HEK293 (cell line): ENCODE data around the gene SLC13A3.

Experiments
- CTCF ChIA-PET: fragments of 350-600 bp; formaldehyde crosslinking; extraction: SDS; loops from one replicate; lab custom pipeline; 2021; ENCODE audit warnings: antibody characterized with exemption; lab: Yijun Ruan, JAX
- POLR2A ChIA-PET: fragments of 300-600 bp; formaldehyde crosslinking; extraction: SDS; loops from one replicate; lab custom pipeline; 2020; ENCODE audit warnings: antibody characterized with exemption, inconsistent platforms; lab: Yijun Ruan, JAX
- H3K27ac ChIP-seq: fragments of 200-500 bp; sonication (Bioruptor generic); 2 replicates; pipeline ENCODE4 v1.5.1; 2014; ENCODE audit warnings: low read depth, low read length, control low read depth, inconsistent platforms; ENCODE audit errors: extremely low read depth
- H3K36me3 ChIP-seq, 2 experiments: fragments of 200-500 bp in 1 of 2; sonication (Bioruptor generic) in 1 of 2; 1 replicate in 1 of 2; 2 replicates in 1 of 2; pipeline ENCODE4 v1.5.1; 2014 to 2017; ENCODE audit warnings: inconsistent platforms in 2 of 2, low read length in 2 of 2; ENCODE audit not compliant: control insufficient read depth in 2 of 2, insufficient read depth in 1 of 2
- H3K4me1 ChIP-seq: fragments of 200-500 bp; sonication (Bioruptor generic); 2 replicates; pipeline ENCODE4 v1.5.1; 2014; ENCODE audit warnings: mild to moderate bottlenecking, low read length, inconsistent platforms; ENCODE audit not compliant: control insufficient read depth, insufficient read depth
- H3K4me3 ChIP-seq: 2 replicates; pipeline ENCODE4 v1.5.1; 2011; ENCODE audit warnings: low read depth, mild to moderate bottlenecking, control low read depth, low read length, moderate library complexity
- H3K9me3 ChIP-seq: fragments of 200-500 bp; sonication (Bioruptor generic); 2 replicates; pipeline ENCODE4 v1.5.1; 2014; ENCODE audit warnings: low read depth, low read length, inconsistent platforms; ENCODE audit not compliant: control insufficient read depth, insufficient read depth
- HOXD13 ChIP-seq: sonication (generic); formaldehyde crosslinking; IDR thresholded peaks from 2 replicates; pipeline ENCODE4 v1.8.0; 2022; ENCODE audit warnings: missing genetic modification reagents, borderline replicate concordance
- KLF1 ChIP-seq: fragments of 450-650 bp; formaldehyde crosslinking; IDR thresholded peaks from 2 replicates; pipeline ENCODE4 v1.5.1; 2016; ENCODE audit warnings: missing biosample characterization, missing genetic modification characterization
- KLF10 ChIP-seq: fragments of 450-650 bp; IDR thresholded peaks from 2 replicates; pipeline ENCODE4 v1.5.1; 2018; ENCODE audit warnings: missing biosample characterization, mild to moderate bottlenecking, missing genetic modification characterization
- KLF16 ChIP-seq: fragments of 450-650 bp; formaldehyde crosslinking; IDR thresholded peaks from 2 replicates; pipeline ENCODE4 v1.5.1; 2017; ENCODE audit warnings: missing biosample characterization, missing genetic modification characterization
- KLF17 ChIP-seq: fragments of 450-650 bp; formaldehyde crosslinking; IDR thresholded peaks from 2 replicates; pipeline ENCODE4 v1.5.1; 2016; ENCODE audit warnings: missing biosample characterization, missing genetic modification characterization
- KLF7 ChIP-seq: fragments of 450-650 bp; formaldehyde crosslinking; IDR thresholded peaks from 2 replicates; pipeline ENCODE4 v1.5.1; 2016; ENCODE audit warnings: missing biosample characterization, missing genetic modification characterization, borderline replicate concordance
- MEIS1 ChIP-seq: sonication (generic); formaldehyde crosslinking; IDR thresholded peaks from 2 replicates; pipeline ENCODE4 v1.8.1; 2022; ENCODE audit warnings: missing genetic modification reagents, mild to moderate bottlenecking, borderline replicate concordance
- SCRT2 ChIP-seq: fragments of 450-650 bp; formaldehyde crosslinking; IDR thresholded peaks from 2 replicates; pipeline ENCODE4 v1.5.1; 2016; ENCODE audit warnings: missing biosample characterization, missing genetic modification characterization
- ZBTB21 ChIP-seq: fragments of 450-650 bp; formaldehyde crosslinking; IDR thresholded peaks from 2 replicates; pipeline ENCODE4 v1.5.1; 2017; ENCODE audit warnings: missing biosample characterization, missing genetic modification characterization
- ZEB2 ChIP-seq: fragments of 450-650 bp; formaldehyde crosslinking; IDR thresholded peaks from 2 replicates; pipeline ENCODE4 v1.5.1; 2016; ENCODE audit warnings: missing biosample characterization, missing genetic modification characterization
- ZNF114 ChIP-seq: fragments of 450-650 bp; formaldehyde crosslinking; IDR thresholded peaks from 2 replicates; pipeline ENCODE4 v1.5.0; 2017; ENCODE audit warnings: missing biosample characterization, missing genetic modification characterization
- ZNF132 ChIP-seq: fragments of 450-650 bp; formaldehyde crosslinking; IDR thresholded peaks from 2 replicates; pipeline ENCODE4 v1.5.1; 2017; ENCODE audit warnings: missing biosample characterization, missing genetic modification characterization, borderline replicate concordance
- ZNF157 ChIP-seq: fragments of 450-650 bp; formaldehyde crosslinking; IDR thresholded peaks from 2 replicates; pipeline ENCODE4 v1.5.1; 2016; ENCODE audit warnings: missing biosample characterization, missing genetic modification characterization
- ZNF248 ChIP-seq: fragments of 450-650 bp; formaldehyde crosslinking; IDR thresholded peaks from 2 replicates; pipeline ENCODE4 v1.5.1; 2017; ENCODE audit warnings: missing biosample characterization, missing genetic modification characterization
- ZNF274 ChIP-seq, 2 experiments: fragments of 200-500 bp in 1 of 2; fragments of 450-650 bp in 1 of 2; sonication (Bioruptor generic) in 1 of 2; formaldehyde crosslinking in 1 of 2; IDR thresholded peaks; 2 replicates each; pipeline versions ENCODE4 v1.5.1 to v1.6.1; 2014 to 2016; ENCODE audit warnings: borderline replicate concordance in 1 of 2, inconsistent platforms in 1 of 2, low read length in 1 of 2, missing biosample characterization in 1 of 2, missing genetic modification characterization in 1 of 2
- ZNF391 ChIP-seq: fragments of 450-650 bp; formaldehyde crosslinking; IDR thresholded peaks from 2 replicates; pipeline ENCODE4 v1.5.1; 2016; ENCODE audit warnings: low read depth, missing biosample characterization, missing genetic modification characterization, borderline replicate concordance
- ZNF394 ChIP-seq: fragments of 450-650 bp; formaldehyde crosslinking; IDR thresholded peaks from 2 replicates; pipeline ENCODE4 v1.5.1; 2016; ENCODE audit warnings: missing biosample characterization, missing genetic modification characterization, mild to moderate bottlenecking, moderate library complexity, borderline replicate concordance
- ZNF433 ChIP-seq: fragments of 450-650 bp; formaldehyde crosslinking; IDR thresholded peaks from 2 replicates; pipeline ENCODE4 v1.5.1; 2016; ENCODE audit warnings: missing biosample characterization, missing genetic modification characterization, low read depth
- ZNF560 ChIP-seq: fragments of 450-650 bp; formaldehyde crosslinking; IDR thresholded peaks from 2 replicates; pipeline ENCODE4 v1.5.1; 2017; ENCODE audit warnings: missing biosample characterization, missing genetic modification characterization, borderline replicate concordance
- ZNF596 ChIP-seq: fragments of 450-650 bp; IDR thresholded peaks from 2 replicates; pipeline ENCODE4 v1.5.0; 2018; ENCODE audit warnings: missing biosample characterization, mild to moderate bottlenecking, missing genetic modification characterization, moderate library complexity
- ZNF658 ChIP-seq: fragments of 450-650 bp; formaldehyde crosslinking; IDR thresholded peaks from 2 replicates; pipeline ENCODE4; 2016; ENCODE audit warnings: missing biosample characterization, missing genetic modification characterization
- ZNF664 ChIP-seq: fragments of 450-650 bp; formaldehyde crosslinking; IDR thresholded peaks from 2 replicates; pipeline ENCODE4 v1.5.1; 2016; ENCODE audit warnings: missing biosample characterization, missing genetic modification characterization
- ZNF677 ChIP-seq: fragments of 450-650 bp; IDR thresholded peaks from 2 replicates; pipeline ENCODE4 v1.5.0; 2018; ENCODE audit warnings: missing biosample characterization, mild to moderate bottlenecking, missing genetic modification characterization, moderate library complexity
- ZNF76 ChIP-seq: fragments of 450-650 bp; formaldehyde crosslinking; IDR thresholded peaks from 2 replicates; pipeline ENCODE4; 2016; ENCODE audit warnings: low read depth, missing biosample characterization, missing genetic modification characterization, borderline replicate concordance
- ZNF843 ChIP-seq: fragments of 450-650 bp; formaldehyde crosslinking; IDR thresholded peaks from 2 replicates; pipeline ENCODE4 v1.5.1; 2016; ENCODE audit warnings: missing biosample characterization, missing genetic modification characterization
- TF ChIP-seq, protein P1 (sequence below): IDR thresholded peaks from 2 replicates; pipeline ENCODE4 v1.6.1; 2011; ENCODE audit warnings: mild to moderate bottlenecking, low read depth, low read length, borderline replicate concordance
- TF ChIP-seq, protein P2 (sequence below): fragments of 450-650 bp; formaldehyde crosslinking; IDR thresholded peaks from 2 replicates; pipeline ENCODE4 v1.5.1; 2016; ENCODE audit warnings: missing biosample characterization, missing genetic modification characterization

The SLC13A3 gene

GRCh38 chr20:46622165-46622564, 29.1 kb downstream of the SLC13A3 start:
- Histone ChIP-seq H3K9me3 (no peaks in the 10 kb centered on the region), H3K27ac (no peak overlapping the region), H3K4me3 (no peak overlapping the region), H3K36me3 (no peaks in the 10 kb centered on the region), H3K4me1 (no peaks in the 10 kb centered on the region)
- CTCF ChIA-PET = no interaction called here
- TF ChIP-seq SCRT2 (tag by site-specific recombination) (peak; percentile 80), ZNF394 (tag by site-specific recombination) (no peak)
- POLR2A ChIA-PET = no interaction called here

- ChIA-PET POLR2A (no interaction called here), CTCF (interaction anchor here (0.7 kb wide), 1 partner anchor 245 kb away, joined by 3 read pairs; no protein-coding TSS in a partner anchor)
- Histone ChIP-seq H3K36me3 (no peaks in the 10 kb centered on the region), H3K9me3 (no peaks in the 10 kb centered on the region), H3K4me3 (no peak overlapping the region), H3K27ac (no peak overlapping the region), H3K4me1 (no peaks in the 10 kb centered on the region)
- no peak for TF ChIP-seq KLF1 (tag by site-specific recombination)
- TF ChIP-seq, protein P1, sequence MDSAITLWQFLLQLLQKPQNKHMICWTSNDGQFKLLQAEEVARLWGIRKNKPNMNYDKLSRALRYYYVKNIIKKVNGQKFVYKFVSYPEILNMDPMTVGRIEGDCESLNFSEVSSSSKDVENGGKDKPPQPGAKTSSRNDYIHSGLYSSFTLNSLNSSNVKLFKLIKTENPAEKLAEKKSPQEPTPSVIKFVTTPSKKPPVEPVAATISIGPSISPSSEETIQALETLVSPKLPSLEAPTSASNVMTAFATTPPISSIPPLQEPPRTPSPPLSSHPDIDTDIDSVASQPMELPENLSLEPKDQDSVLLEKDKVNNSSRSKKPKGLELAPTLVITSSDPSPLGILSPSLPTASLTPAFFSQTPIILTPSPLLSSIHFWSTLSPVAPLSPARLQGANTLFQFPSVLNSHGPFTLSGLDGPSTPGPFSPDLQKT = no peak
- no peak for TF ChIP-seq ZNF114 (tag by site-specific recombination)
- no peak for TF ChIP-seq ZNF677 (tag by site-specific recombination)
- TF ChIP-seq KLF7 (tag by site-specific recombination) = no peak
- no peak for TF ChIP-seq ZNF132 (tag by site-specific recombination)
- no peak for TF ChIP-seq ZNF391 (tag by site-specific recombination)
- TF ChIP-seq ZNF248 = no peak
- TF ChIP-seq ZNF843 = no peak
- no peak for TF ChIP-seq ZEB2 (tag by site-specific recombination)
- no peak for TF ChIP-seq HOXD13 (CRISPR knock-in tag)
- no peak for TF ChIP-seq KLF10 (tag by site-specific recombination)
- TF ChIP-seq MEIS1 (CRISPR knock-in tag) = no peak
- no peak for TF ChIP-seq KLF16 (tag by site-specific recombination)
Measured at GRCh38 chr20:46621492-46621891, 29.8 kb downstream of the SLC13A3 start.

GRCh38 chr20:46619445-46619844, 31.8 kb downstream of the SLC13A3 start:
- Histone ChIP-seq H3K36me3 (no peaks in the 10 kb centered on the region), H3K9me3 (no peaks in the 10 kb centered on the region), H3K27ac (no peak overlapping the region), H3K4me1 (no peaks in the 10 kb centered on the region), H3K4me3 (no peak overlapping the region)
- ChIA-PET CTCF (no interaction called here), POLR2A (no interaction called here)
- TF ChIP-seq ZNF596 (tag by site-specific recombination) = no peak
- TF ChIP-seq ZNF433 (tag by site-specific recombination) = no peak
- no peak for TF ChIP-seq ZBTB21 (tag by site-specific recombination)
- no peak for TF ChIP-seq ZNF274 (IDR thresholded peaks at IDR 0.05; ENCODE audit: low read length)
- TF ChIP-seq ZNF274 (tag by site-specific recombination; IDR thresholded peaks at IDR 0.05; ENCODE audit: borderline replicate concordance) = no peak
- TF ChIP-seq KLF17 (tag by site-specific recombination) = no peak
- TF ChIP-seq, protein P2, sequence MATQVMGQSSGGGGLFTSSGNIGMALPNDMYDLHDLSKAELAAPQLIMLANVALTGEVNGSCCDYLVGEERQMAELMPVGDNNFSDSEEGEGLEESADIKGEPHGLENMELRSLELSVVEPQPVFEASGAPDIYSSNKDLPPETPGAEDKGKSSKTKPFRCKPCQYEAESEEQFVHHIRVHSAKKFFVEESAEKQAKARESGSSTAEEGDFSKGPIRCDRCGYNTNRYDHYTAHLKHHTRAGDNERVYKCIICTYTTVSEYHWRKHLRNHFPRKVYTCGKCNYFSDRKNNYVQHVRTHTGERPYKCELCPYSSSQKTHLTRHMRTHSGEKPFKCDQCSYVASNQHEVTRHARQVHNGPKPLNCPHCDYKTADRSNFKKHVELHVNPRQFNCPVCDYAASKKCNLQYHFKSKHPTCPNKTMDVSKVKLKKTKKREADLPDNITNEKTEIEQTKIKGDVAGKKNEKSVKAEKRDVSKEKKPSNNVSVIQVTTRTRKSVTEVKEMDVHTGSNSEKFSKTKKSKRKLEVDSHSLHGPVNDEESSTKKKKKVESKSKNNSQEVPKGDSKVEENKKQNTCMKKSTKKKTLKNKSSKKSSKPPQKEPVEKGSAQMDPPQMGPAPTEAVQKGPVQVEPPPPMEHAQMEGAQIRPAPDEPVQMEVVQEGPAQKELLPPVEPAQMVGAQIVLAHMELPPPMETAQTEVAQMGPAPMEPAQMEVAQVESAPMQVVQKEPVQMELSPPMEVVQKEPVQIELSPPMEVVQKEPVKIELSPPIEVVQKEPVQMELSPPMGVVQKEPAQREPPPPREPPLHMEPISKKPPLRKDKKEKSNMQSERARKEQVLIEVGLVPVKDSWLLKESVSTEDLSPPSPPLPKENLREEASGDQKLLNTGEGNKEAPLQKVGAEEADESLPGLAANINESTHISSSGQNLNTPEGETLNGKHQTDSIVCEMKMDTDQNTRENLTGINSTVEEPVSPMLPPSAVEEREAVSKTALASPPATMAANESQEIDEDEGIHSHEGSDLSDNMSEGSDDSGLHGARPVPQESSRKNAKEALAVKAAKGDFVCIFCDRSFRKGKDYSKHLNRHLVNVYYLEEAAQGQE (tag by site-specific recombination) = no peak
- no peak for TF ChIP-seq ZNF76
- TF ChIP-seq ZNF658 (tag by site-specific recombination) = no peak
- no peak for TF ChIP-seq ZNF664 (tag by site-specific recombination)
- no peak for TF ChIP-seq ZNF157 (tag by site-specific recombination)
- TF ChIP-seq ZNF560 (tag by site-specific recombination) = no peak
